ENCODE data around the gene PCED1A. TPM values are rescaled to one million over a fixed set of nuclear protein-coding genes. Genes with fewer than 3 reads are reported as not detected.

Gene PCED1A
- total and polyA plus RNA-seq, 9 of the 15 experiments (the other 6 are each of a cell fraction or from before 2014, with no cell fraction given): 1.5 to 11.5 (median 5.9) TPM

- 18% methylated on average over 10 of the region's 19 CpGs for WGBS (ENCODE audit: insufficient coverage, low coverage, missing lambda C conversion rate)
- no peaks in the 10 kb centered on the region for H3K9me3 ChIP-seq (replicated peaks; ENCODE audit: control insufficient read depth, insufficient read depth, low read depth, low read length)
- peaks cover 12% of the 10 kb centered on the region; the same call in 1 of the 2 replicates for H4K20me1 ChIP-seq (replicated peaks; ENCODE audit: control insufficient read depth, insufficient read depth, low read length)
- BruUV-seq (replicated peaks): no TSS peak
- peaks cover 2 to 34% of the 10 kb centered on the region in 2 experiments; a peak in 4 of 5 replicates for H3K4me1 ChIP-seq (replicated peaks in 1 of 2; ENCODE audit: control insufficient read depth in 2 of 2, insufficient read depth in 2 of 2, low read length in 2 of 2)
- no peak for FAIRE-seq
- H3K4me2 ChIP-seq (ENCODE audit: insufficient read depth, low read length): no peak overlapping the region
- peaks cover 15 to 59% of the 10 kb centered on the region in 2 experiments; a peak in 4 of 5 replicates for H3K27me3 ChIP-seq (ENCODE audit: control insufficient read depth in 2 of 2, insufficient read depth in 2 of 2, low read length in 2 of 2)
- in situ Hi-C loops (cut with MboI): no loop called here
- ChIA-PET POLR2A (no interaction called here), CTCF (ENCODE audit: low intra/inter-chr PET ratio) (no interaction called here)
- intact Hi-C loops (cut with micrococcal nuclease): no loop called here
- no peak overlapping the region for H3K27ac ChIP-seq (ENCODE audit: extremely low read depth, low read depth, low read length)
- H3K4me3 ChIP-seq: no peak overlapping the region
- no peak for DNase-seq (ENCODE audit: extremely low read depth in 1 of 4, low spot score in 3 of 4)
- no peaks in the 10 kb centered on the region for H3K9me1 ChIP-seq (ENCODE audit: control insufficient read depth, insufficient read depth, low read length)
- H3K79me2 ChIP-seq (ENCODE audit: control insufficient read depth, insufficient read depth, low read length): no peaks in the 10 kb centered on the region
- no peak overlapping the region for H2AFZ ChIP-seq (ENCODE audit: low read depth, low read length)
- H3K36me3 ChIP-seq (ENCODE audit: control insufficient read depth, insufficient read depth, low read length): no peaks in the 10 kb centered on the region
- ATAC-seq: no peak
- peak overlapping the region in 1 of 2 experiments; percentile 16; a peak in 1 of 4 replicates for H3K9ac ChIP-seq (ENCODE audit: insufficient read depth in 1 of 2, low read depth in 2 of 2, low read length in 2 of 2)
- no peak for TF ChIP-seq CBFA2T3 (IDR thresholded peaks at IDR 0.05)
- no peak for TF ChIP-seq IRF1 (CRISPR knock-in tag; IDR thresholded peaks at IDR 0.05; ENCODE audit: borderline replicate concordance)
- no peak for TF ChIP-seq OTX1 (CRISPR knock-in tag; IDR thresholded peaks at IDR 0.05)
- TF ChIP-seq CAMTA2 (CRISPR knock-in tag; conservative IDR thresholded peaks at IDR 0.05): no peak
- TF ChIP-seq RBM15 (IDR thresholded peaks at IDR 0.05; ENCODE audit: insufficient read depth, low read length): no peak
- TF ChIP-seq ZHX1 (conservative IDR thresholded peaks at IDR 0.05; ENCODE audit: low read length): no peak
- no peak for TF ChIP-seq STAT5B (CRISPR knock-in tag; IDR thresholded peaks at IDR 0.05)
- no peak for TF ChIP-seq JUND (IDR thresholded peaks at IDR 0.05; ENCODE audit: borderline replicate concordance, low read depth, low read length)
- TF ChIP-seq JUND (tag; IDR thresholded peaks at IDR 0.05; ENCODE audit: borderline replicate concordance, low read depth, low read length): no peak
- TF ChIP-seq TEAD1 (CRISPR knock-in tag; IDR thresholded peaks at IDR 0.05): no peak
- TF ChIP-seq IFI16 (CRISPR knock-in tag; IDR thresholded peaks at IDR 0.05): no peak
These were observed 42.2 kb downstream of the PCED1A start for GRCh38 chr20:2798095-2798805.
